GM18508 (cell line): ENCODE data around the gene NFAT5.
"Not testable (repeated sequence)": the region's sequence is repeated elsewhere in the genome, so short reads cannot be mapped to it uniquely, and the experiment has no call there.

ENCODE experiments used
- ATAC-seq: cut with Tn5 transposase; IDR thresholded peaks from one replicate; pipeline ENCODE4 v1.9.1; 2021; ENCODE audit warnings: moderate number of reproducible peaks; ENCODE audit not compliant: insufficient read depth, unreplicated experiment

The NFAT5 gene

GRCh38 chr16:69621225-69621624, 55.5 kb downstream of the NFAT5 start:
- no peak for ATAC-seq

GRCh38 chr16:69626256-69626655, 60.5 kb downstream of the NFAT5 start:
- ATAC-seq, result no peak

GRCh38 chr16:69632828-69633227, 67.1 kb downstream of the NFAT5 start:
- no peak for ATAC-seq

- ATAC-seq, result no peak
Observed at GRCh38 chr16:69633375-69633774, 67.6 kb downstream of the NFAT5 start.

GRCh38 chr16:69636563-69637146, 70.9 kb downstream of the NFAT5 start:
- not testable (repeated sequence) for ATAC-seq

GRCh38 chr16:69637206-69637865, 71.6 kb downstream of the NFAT5 start:
- not testable (repeated sequence) for ATAC-seq

- ATAC-seq, result not testable (repeated sequence)
Observed at GRCh38 chr16:69643997-69644396, 78.2 kb downstream of the NFAT5 start.

GRCh38 chr16:69644790-69645189, 79.0 kb downstream of the NFAT5 start:
- ATAC-seq, result no peak

- ATAC-seq, result no peak
Observed at GRCh38 chr16:69647020-69647419, 81.3 kb downstream of the NFAT5 start.

GRCh38 chr16:69651217-69651616, 85.5 kb downstream of the NFAT5 start:
- no peak for ATAC-seq

- ATAC-seq, result no peak
Observed at GRCh38 chr16:69654280-69654931, 88.6 kb downstream of the NFAT5 start.

- no peak for ATAC-seq
Observed at GRCh38 chr16:69660166-69660565, 94.4 kb downstream of the NFAT5 start.

- no peak for ATAC-seq
Observed at GRCh38 chr16:69662901-69663300, 97.1 kb downstream of the NFAT5 start.

GRCh38 chr16:69663846-69664245, 98.1 kb downstream of the NFAT5 start:
- no peak for ATAC-seq

- ATAC-seq, result no peak
Observed at GRCh38 chr16:69669577-69669976, 103.8 kb downstream of the NFAT5 start.

- ATAC-seq, result no peak
Observed at GRCh38 chr16:69672315-69672997, 106.7 kb downstream of the NFAT5 start.

GRCh38 chr16:69672998-69673713, 107.4 kb downstream of the NFAT5 start:
- no peak for ATAC-seq

- no peak for ATAC-seq
Observed at GRCh38 chr16:69680358-69680757, 114.6 kb downstream of the NFAT5 start.

- no peak for ATAC-seq
Observed at GRCh38 chr16:69688589-69688988, 122.8 kb downstream of the NFAT5 start.
